CD4-positive, alpha-beta T cell treated with Interleukin-15 for 1 hour (primary cell): ENCODE measurements around the gene LAMP1.
"Not testable (repeated sequence)": the region's sequence is repeated elsewhere in the genome, so short reads cannot be mapped to it uniquely, and the experiment has no call there.

ENCODE experiments used
- DNase-seq: peaks from one replicate; pipeline ENCODE4 v3.0.0-alpha.2; 2020

LAMP1 gene

DNA sequence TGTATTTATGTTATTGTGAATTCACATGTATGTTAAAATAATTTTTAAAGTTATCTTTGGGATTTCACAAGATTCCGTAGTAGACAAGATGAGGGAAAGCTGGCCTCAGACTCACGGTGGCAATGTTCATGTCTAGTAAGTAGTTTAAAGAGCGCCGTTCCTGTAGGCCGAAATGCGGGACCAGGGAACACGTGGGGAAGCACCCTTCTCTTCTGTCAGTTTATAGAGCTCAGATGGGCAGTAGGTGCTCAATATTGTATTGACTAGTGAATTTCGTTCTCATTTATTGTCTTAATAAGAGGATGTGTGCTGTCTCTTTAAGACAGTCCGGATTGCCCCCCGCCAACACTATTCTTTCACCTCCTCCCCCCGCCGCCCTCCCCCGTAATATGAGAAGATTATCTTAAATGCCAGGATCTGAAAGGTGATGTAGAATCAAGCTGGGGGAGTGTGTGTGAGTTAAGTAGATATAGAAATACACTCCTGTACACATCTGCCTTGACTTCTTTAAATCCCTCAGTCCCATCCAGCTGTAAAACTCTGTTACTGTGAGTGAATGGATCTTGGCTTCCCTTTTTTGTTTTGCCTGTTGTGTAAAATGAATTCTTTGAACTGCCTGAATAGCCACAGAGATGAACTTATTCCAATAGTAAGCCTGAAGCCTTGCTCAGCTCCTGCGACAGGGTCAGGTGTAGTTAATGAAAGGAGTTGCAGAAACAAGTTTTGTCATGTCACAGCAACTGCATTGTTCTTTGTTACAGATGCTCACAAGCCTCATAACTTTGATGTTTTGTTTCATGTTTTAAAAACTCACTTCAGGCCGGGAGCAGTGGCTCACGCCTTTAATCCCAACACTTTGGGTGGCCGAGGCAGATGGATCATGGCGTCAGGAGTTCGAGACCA, 1.3 kb downstream of the LAMP1 start:
- DNase-seq = no peak

DNA sequence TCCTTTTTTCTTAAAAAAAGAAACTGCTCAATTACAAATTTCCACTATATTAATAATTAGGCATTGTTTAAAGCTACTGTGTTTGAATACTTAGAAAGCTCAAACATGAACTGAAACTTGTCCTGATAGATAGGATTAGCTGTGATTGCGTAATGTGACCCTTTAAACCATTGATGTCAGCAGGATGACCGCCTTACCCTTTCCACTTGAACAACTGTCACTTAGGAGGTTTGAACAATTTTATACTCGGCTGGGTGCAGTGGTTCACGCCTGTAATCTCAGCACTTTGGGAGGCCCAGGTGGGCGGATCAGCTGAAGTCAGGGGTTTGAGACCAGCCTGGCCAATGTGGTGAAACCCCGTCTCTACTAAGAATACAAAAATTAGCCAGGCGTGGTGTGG, 2.9 kb downstream of the LAMP1 start:
- DNase-seq = no peak

GRCh38 chr13:113302986-113303385, 5.9 kb downstream of the LAMP1 start:
- DNase-seq = no peak

GRCh38 chr13:113304121-113304520, 7.1 kb downstream of the LAMP1 start:
- no peak for DNase-seq

DNA sequence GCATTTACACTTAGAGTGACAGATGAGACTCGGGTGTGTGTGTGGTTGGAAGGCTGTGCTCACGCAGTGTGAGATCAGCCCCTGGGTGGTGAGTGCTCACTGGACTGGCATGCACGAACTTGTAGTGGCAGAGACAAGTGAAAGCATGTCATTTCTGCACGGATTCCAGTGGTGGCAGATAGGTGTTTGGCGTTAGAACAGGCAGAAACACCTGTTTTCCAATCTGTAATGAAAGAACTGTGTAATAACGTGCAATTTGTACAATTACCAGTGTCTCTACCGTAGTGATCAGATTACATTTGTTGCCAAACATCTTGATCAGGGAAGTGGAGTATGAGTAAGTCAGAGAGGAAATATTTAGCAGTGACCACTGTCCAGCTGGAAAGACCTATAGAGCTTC, 8.2 kb downstream of the LAMP1 start:
- no peak for DNase-seq

- no peak for DNase-seq
These were observed 10.5 kb downstream of the LAMP1 start for GRCh38 chr13:113307491-113307890.

GRCh38 chr13:113309473-113309872, 12.4 kb downstream of the LAMP1 start:
- no peak for DNase-seq

GRCh38 chr13:113314112-113314511, 17.1 kb downstream of the LAMP1 start:
- not testable (repeated sequence) for DNase-seq

DNA sequence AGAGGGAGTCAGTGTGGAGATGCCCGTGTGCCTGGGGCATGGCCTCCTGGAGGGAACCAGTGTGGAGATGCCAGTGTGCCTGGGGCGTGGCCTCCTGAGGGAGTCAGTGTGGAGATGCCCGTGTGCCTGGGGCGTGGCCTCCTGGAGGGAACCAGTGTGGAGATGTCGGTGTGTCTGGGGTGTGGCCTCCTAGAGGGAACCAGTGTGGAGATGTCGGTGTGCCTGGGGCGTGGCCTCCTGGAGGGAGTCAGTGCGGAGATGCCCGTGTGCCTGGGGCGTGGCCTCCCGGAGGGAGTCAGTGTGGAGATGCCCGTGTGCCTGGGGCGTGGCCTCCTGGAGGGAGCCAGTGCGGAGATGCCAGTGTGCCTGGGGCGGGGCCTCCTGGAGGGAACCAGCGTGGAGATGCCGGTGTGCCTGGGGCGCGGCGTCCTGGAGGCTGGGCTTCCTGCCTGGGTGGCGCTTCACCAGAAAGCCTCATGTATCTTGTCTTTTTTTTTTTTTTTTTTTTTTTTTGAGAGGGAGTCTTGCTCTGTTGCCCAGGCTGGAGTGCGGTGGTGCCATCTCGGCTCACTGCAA, 17.9 kb downstream of the LAMP1 start:
- not testable (repeated sequence) for DNase-seq

DNA sequence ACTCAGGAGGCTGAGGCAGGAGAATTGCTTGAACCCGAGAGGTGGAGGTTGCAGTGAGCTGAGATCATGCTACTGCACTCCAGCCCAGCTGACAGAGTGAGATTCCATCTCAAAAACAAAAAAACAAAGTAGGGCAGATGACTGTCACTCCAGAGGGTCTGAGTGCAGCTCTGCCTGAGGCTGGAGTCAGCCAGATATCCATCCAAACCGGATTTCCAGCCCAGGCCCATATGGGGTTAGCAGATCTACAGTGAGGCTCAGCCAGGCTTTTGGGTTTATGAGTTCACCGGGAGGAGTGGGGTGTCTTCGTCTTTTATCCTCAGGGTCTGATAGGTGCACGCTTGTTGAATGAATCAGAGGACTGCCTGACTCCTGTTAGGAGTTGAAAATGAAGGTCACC, 19.0 kb downstream of the LAMP1 start:
- DNase-seq = no peak

DNA sequence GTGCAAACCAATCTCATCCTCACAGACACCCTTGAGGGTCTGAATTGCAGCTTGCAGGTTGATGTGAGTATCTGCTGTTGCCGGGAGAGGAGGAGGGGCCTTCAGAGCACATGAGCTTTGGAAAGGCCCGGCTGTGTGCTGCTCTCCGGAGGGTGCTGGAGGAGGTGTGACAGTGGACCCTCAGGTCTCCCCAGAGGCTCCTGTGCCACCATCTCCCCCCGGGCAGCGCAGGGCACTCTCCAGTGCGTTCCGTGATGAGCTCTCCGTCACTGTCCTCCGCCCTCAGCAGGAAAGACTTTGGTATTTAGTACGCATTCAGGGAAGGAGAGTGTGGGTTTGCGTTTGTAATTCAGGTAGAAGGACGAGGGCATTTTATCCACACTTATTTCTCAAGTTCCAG, 20.0 kb downstream of the LAMP1 start:
- DNase-seq = no peak

DNA sequence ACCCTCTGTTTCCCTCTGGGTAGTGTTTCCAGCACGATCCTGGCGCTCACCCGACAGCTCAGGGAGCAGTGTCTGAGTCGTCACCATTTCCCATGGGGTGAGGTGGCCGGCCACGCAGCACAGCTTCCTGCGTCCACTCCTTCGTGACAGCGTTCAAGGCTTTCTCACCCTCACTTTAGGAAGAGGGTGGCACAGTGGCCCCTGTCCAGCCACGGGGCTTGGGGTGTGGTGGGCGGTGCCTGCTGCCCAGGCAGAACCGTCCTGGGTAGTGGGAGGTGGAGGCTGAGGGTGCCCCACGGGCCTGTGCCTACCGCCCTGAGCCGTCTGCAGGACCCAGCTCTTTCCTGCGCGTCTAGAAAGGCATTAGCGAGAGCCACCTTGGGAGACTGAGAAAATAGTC, 21.9 kb downstream of the LAMP1 start:
- no peak for DNase-seq

DNA sequence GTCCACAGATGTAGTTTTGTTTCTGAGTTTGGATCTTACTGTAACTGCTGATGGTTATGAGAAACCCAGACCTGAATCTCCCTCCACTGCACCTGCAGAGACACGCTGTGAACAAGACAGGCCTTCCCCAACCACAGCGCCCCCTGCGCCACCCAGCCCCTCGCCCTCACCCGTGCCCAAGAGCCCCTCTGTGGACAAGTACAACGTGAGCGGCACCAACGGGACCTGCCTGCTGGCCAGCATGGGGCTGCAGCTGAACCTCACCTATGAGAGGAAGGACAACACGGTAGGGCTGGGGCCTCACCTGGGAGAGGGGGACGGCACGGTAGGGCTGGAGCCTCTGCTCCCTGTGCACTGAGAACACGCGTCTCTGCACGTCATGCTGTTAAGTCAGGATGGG, 22.3 kb downstream of the LAMP1 start:
- no peak for DNase-seq

DNA sequence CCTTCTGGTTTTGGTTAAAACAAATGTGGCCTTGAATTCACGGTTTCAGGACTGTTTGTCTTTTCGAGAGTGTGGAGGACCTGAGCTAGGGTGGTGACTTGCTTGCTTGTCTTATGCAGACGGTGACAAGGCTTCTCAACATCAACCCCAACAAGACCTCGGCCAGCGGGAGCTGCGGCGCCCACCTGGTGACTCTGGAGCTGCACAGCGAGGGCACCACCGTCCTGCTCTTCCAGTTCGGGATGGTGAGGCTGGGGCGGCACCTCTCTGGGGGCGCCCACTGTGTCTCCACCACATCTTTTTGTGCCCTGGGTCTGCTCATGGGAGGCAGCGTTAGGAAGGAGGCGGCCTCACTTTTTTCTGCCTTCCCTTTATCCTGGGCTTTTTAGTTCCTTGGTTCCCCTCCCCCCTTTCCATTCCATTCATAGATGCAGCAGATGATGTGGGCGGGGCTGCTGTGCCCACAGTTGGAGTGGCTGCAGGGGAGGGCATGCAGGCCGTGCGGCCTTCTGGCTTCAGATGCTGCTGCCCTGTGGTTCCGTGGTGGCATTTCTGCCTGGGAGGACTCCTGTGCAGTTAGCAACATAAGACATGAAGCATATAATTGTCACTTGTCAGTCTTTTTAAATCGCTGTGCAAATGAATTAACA, 23.3 kb downstream of the LAMP1 start:
- no peak for DNase-seq

DNA sequence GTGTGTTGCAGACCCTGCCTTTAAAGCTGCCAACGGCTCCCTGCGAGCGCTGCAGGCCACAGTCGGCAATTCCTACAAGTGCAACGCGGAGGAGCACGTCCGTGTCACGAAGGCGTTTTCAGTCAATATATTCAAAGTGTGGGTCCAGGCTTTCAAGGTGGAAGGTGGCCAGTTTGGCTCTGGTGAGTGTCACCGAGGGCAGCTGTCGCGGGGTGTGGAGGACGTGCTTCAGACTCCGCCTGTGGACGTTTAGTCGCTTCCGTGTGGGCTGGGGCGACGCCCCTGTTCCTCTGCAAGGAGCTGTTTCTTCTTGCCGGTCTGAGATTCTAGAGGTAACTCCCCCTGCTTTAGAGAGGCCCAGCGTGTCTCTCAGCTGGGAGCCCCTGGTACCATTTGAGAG, 24.5 kb downstream of the LAMP1 start:
- no peak for DNase-seq

DNA sequence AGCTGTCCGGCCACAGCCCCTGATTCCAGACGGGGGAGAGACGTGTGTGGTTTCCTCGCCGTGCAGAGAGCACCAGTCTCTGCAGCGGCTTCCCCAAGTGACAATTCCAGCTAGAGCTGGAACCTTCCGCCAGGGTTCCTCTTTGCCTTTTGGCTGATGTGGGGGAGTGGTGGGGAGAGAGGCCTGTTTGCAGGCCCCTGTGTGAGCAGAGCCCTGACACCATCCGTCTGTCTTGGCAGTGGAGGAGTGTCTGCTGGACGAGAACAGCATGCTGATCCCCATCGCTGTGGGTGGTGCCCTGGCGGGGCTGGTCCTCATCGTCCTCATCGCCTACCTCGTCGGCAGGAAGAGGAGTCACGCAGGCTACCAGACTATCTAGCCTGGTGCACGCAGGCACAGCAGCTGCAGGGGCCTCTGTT, 25.0 kb downstream of the LAMP1 start:
- DNase-seq = no peak

DNA sequence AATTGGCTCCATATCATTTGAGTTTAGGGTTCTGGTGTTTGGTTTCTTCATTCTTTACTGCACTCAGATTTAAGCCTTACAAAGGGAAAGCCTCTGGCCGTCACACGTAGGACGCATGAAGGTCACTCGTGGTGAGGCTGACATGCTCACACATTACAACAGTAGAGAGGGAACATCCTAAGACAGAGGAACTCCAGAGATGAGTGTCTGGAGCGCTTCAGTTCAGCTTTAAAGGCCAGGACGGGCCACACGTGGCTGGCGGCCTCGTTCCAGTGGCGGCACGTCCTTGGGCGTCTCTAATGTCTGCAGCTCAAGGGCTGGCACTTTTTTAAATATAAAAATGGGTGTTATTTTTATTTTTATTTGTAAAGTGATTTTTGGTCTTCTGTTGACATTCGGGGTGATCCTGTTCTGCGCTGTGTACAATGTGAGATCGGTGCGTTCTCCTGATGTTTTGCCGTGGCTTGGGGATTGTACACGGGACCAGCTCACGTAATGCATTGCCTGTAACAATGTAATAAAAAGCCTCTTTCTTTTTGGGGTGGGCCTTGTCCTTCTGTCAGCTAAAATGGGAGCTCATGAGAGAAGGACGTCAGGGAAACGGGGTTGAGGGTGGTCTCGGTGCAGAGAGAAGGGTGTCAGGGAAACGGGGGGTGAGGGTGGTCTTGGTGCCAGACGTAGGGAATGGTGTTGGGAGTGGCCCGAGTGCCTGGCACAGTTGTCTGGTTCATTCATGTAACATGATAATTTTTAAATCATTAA, 26.0 kb downstream of the LAMP1 start:
- DNase-seq = no peak

- no peak for DNase-seq
These were observed 26.8 kb downstream of the LAMP1 start for GRCh38 chr13:113323869-113324268.

DNA sequence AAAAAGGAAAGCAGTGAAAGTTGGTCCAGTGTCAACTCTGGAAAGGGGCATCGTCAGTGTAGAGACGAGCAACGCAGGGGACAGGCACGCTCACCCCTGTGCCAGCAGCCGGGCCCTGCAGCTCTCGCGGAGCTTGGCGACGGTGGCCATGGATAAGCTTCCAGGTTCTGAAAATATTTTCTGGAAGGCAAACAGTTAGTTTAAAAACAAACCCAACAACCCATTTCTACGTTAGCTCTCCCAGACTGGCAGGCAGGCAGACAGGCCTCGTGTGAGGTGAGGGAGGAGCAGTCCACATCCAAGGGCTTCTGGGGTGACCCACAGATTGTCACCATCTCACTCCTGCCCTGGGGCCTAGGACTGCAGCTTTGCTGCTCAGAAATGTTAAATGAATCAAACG, 27.4 kb downstream of the LAMP1 start:
- no peak for DNase-seq

GRCh38 chr13:113325779-113326178, 28.7 kb downstream of the LAMP1 start:
- no peak for DNase-seq

GRCh38 chr13:113327391-113327765, 30.3 kb downstream of the LAMP1 start:
- DNase-seq = no peak

DNA sequence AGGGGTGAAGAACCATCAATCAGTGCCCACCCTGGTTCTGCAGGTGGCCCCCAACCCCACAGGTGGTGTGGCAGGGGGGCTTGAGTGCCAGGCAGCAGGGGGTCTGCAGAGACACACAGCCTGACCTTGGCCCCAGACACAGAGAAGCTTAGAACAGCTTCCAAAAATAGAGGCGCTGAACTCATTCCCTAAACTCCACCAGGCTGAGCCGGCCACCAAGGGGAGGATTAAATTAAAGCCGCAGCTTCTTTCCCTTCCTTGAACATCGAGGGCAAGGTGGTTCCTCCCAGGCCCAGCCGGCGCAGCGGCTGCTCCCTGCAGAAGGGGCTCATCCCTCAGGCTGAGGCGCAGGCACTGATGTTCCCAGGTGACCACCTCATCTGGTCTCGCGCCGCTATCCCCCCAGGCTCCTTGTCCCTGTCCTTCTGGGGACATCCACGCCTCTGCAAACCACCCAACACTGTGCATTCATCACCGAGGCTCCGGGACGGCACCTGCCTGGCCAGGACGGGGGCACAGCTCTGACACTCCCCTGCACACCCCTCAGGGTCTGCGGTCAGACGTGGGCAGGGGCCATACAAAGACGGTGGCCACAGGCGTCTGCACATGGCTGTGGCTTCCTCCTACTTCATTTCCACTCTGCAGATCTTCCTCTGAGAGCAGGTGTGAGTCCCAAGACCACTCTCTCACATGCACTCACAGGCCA, 30.9 kb downstream of the LAMP1 start:
- no peak for DNase-seq

GRCh38 chr13:113328851-113329250, 31.8 kb downstream of the LAMP1 start:
- DNase-seq = no peak
